ENCODE data around the gene MRPS24. TPM values are rescaled to one million over a fixed set of nuclear protein-coding genes. Genes with fewer than 3 reads are reported as not detected.
A peak's percentile ranks its signal among the peaks of the same experiment; 100 is the strongest.

The MRPS24 gene
- total RNA-seq, 1 experiment from 2014 or later = 116 TPM

GRCh38 chr7:43891069-43891955, 22.0 kb upstream of the MRPS24 start:
- Mint-ChIP-seq H3K36me3 (ENCODE audit: insufficient read depth in 1 of 3, low read depth in 3 of 3) (peaks cover 0 to 4% (median 0%) of the 10 kb centered on the region in 3 experiments; a peak in 1 of 7 replicates), H3K27ac (peak overlapping the region in 1 of 3 experiments; percentile 41; a peak in 1 of 7 replicates)

More at GRCh38 chr7:43891069-43891955, 22.0 kb upstream of the MRPS24 start:
- H3K23me2 ChIP-seq (ENCODE audit: insufficient read length, low read depth, low read length, poor library complexity, severe bottlenecking) = no peaks in the 10 kb centered on the region
- H2AK5ac ChIP-seq (ENCODE audit: insufficient read length, low read length) = no peak overlapping the region
- H4K5ac ChIP-seq (ENCODE audit: insufficient read length, low read depth, low read length) = no peak overlapping the region
- no peak overlapping the region for H2AFZ ChIP-seq (ENCODE audit: low read length)
- no peaks in the 10 kb centered on the region for H3K27me3 ChIP-seq (ENCODE audit: insufficient read depth, low read length)
- H3K9me3 Mint-ChIP-seq = no peaks in the 10 kb centered on the region; a peak in 1 of 5 replicates
- no peak overlapping the region for H3K4ac ChIP-seq (ENCODE audit: low read depth, low read length)
- H4K91ac ChIP-seq (ENCODE audit: insufficient read length, low read depth, low read length) = no peak overlapping the region
- H3T11ph ChIP-seq (ENCODE audit: low read length) = no peak overlapping the region
- H3K4me1 Mint-ChIP-seq = no peaks in the 10 kb centered on the region
- DNase-seq = no peak
- H4K8ac ChIP-seq (replicated peaks; ENCODE audit: insufficient read length, low read depth, low read length) = no peak overlapping the region
- H3K9me3 ChIP-seq (ENCODE audit: control insufficient read depth, low read depth, low read length) = no peaks in the 10 kb centered on the region
- H2BK15ac ChIP-seq (ENCODE audit: low read depth, low read length) = no peak overlapping the region
- no peak overlapping the region for H2BK5ac ChIP-seq (ENCODE audit: insufficient read length, low read length)
- no peak overlapping the region for H3K56ac ChIP-seq (ENCODE audit: insufficient read length, low read depth, low read length)
- WGBS (ENCODE audit: extremely low coverage, insufficient read length, low lambda C conversion rate) = no CpG with 5 or more reads among the region's 12 CpGs
- H3K23ac ChIP-seq (ENCODE audit: insufficient read length, low read depth, low read length) = no peak overlapping the region
- no peak overlapping the region for H3K9ac ChIP-seq (ENCODE audit: extremely low read depth, insufficient read length, low read length)
- H3K18ac ChIP-seq (ENCODE audit: insufficient read length, low read depth, low read length) = no peak overlapping the region
- H3K27me3 Mint-ChIP-seq (ENCODE audit: low read depth) = no peaks in the 10 kb centered on the region
- H3K79me2 ChIP-seq (ENCODE audit: insufficient read depth, low read length) = no peaks in the 10 kb centered on the region
- H3K79me1 ChIP-seq (ENCODE audit: insufficient read depth, low read depth, low read length, poor library complexity, severe bottlenecking) = no peaks in the 10 kb centered on the region
- no peak overlapping the region for H2BK120ac ChIP-seq (ENCODE audit: low read depth, low read length, poor library complexity, severe bottlenecking)
- no peak overlapping the region for H3K4me2 ChIP-seq (ENCODE audit: insufficient read depth, insufficient read length, low read length)
- no peak for TF ChIP-seq CTCF (conservative IDR thresholded peaks at IDR 0.05)
- no peak overlapping the region for H2BK12ac ChIP-seq (ENCODE audit: insufficient read length, low read depth, low read length)
- H2BK20ac ChIP-seq (ENCODE audit: low read depth, low read length, poor library complexity, severe bottlenecking) = no peak overlapping the region
- no peaks in the 10 kb centered on the region for H3K4me1 ChIP-seq (ENCODE audit: insufficient read depth, low read length)
- H3K4me3 Mint-ChIP-seq = no peak overlapping the region
- no peak overlapping the region for H3K14ac ChIP-seq (ENCODE audit: insufficient read depth, low read length)
- no peak overlapping the region for H3K27ac ChIP-seq (ENCODE audit: insufficient read length, low read depth, low read length)
- H4K20me1 ChIP-seq (ENCODE audit: control insufficient read depth, insufficient read depth, insufficient read length) = no peaks in the 10 kb centered on the region
